IMR-90 (cell line): ENCODE results near the gene PNPLA1.

Experiments
- BHLHE40 ChIP-seq: fragments of 150-350 bp; IDR thresholded peaks from 2 replicates; pipeline ENCODE4 v1.6.1; 2016; ENCODE audit warnings: mild to moderate bottlenecking, low read depth, low read length
- CEBPB ChIP-seq: IDR thresholded peaks from 2 replicates; pipeline ENCODE4 v1.6.1; 2012; ENCODE audit warnings: low read depth, low read length, improper control_type of control experiment
- FOS ChIP-seq: fragments of 150-350 bp; IDR thresholded peaks from 2 replicates; pipeline ENCODE4 v1.6.1; 2016; ENCODE audit warnings: low read depth, low read length
- MXI1 ChIP-seq: IDR thresholded peaks from 2 replicates; pipeline ENCODE4 v1.6.1; 2012; ENCODE audit warnings: low read depth, mild to moderate bottlenecking, low read length, moderate library complexity, borderline replicate concordance
- POLR2A ChIP-seq: IDR thresholded peaks from 2 replicates; pipeline ENCODE4 v1.6.1; 2012; ENCODE audit warnings: mild to moderate bottlenecking, low read depth, low read length
- RAD21 ChIP-seq: IDR thresholded peaks from 2 replicates; pipeline ENCODE4 v1.6.1; 2012; ENCODE audit warnings: low read length, improper control_type of control experiment
- RCOR1 ChIP-seq: IDR thresholded peaks from 2 replicates; pipeline ENCODE4 v1.6.1; 2012; ENCODE audit warnings: mild to moderate bottlenecking, low read length, improper control_type of control experiment; ENCODE audit not compliant: insufficient replicate concordance
- SMC3 ChIP-seq: fragments of 150-350 bp; IDR thresholded peaks from 2 replicates; pipeline ENCODE4 v1.6.1; 2016; ENCODE audit warnings: low read depth, mild to moderate bottlenecking, antibody characterized with exemption, low read length, moderate library complexity
- USF2 ChIP-seq: fragments of 150-350 bp; IDR thresholded peaks from 2 replicates; pipeline ENCODE4 v1.6.1; 2017; ENCODE audit warnings: mild to moderate bottlenecking, antibody characterized with exemption, low read length, low read depth
- TF ChIP-seq, protein P1 (sequence below): conservative IDR thresholded peaks from 2 replicates; pipeline ENCODE4 v1.5.1; 2012; ENCODE audit warnings: mild to moderate bottlenecking, low read depth, low read length, improper control_type of control experiment

DNA sequence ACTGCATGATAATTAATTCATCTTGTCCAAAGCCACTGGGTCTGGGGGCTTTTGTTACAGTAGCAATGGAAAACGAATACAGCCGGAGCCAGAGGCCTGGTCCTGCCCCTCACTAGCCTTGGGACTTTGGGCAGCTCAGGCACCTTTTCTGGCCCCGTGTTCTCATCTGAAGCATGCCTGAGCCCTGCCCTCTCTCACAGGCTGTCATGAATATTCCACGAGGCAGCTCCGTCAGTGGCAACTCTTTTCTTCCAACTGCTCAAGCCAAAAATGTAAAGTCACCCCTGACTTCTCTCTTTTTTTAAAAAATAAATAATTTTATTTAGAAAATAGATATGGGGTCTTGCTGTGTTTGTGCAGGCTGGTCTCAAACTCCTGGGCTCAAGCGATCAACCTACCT, 61.5 kb downstream of the PNPLA1 start:
- TF ChIP-seq POLR2A: no peak
- no peak for TF ChIP-seq RCOR1
- TF ChIP-seq, protein P1, sequence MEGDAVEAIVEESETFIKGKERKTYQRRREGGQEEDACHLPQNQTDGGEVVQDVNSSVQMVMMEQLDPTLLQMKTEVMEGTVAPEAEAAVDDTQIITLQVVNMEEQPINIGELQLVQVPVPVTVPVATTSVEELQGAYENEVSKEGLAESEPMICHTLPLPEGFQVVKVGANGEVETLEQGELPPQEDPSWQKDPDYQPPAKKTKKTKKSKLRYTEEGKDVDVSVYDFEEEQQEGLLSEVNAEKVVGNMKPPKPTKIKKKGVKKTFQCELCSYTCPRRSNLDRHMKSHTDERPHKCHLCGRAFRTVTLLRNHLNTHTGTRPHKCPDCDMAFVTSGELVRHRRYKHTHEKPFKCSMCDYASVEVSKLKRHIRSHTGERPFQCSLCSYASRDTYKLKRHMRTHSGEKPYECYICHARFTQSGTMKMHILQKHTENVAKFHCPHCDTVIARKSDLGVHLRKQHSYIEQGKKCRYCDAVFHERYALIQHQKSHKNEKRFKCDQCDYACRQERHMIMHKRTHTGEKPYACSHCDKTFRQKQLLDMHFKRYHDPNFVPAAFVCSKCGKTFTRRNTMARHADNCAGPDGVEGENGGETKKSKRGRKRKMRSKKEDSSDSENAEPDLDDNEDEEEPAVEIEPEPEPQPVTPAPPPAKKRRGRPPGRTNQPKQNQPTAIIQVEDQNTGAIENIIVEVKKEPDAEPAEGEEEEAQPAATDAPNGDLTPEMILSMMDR: no peak
- no peak for TF ChIP-seq SMC3
- TF ChIP-seq CEBPB: no peak
- no peak for TF ChIP-seq RAD21
- TF ChIP-seq USF2: no peak
- no peak for TF ChIP-seq MXI1
- TF ChIP-seq BHLHE40: no peak
- no peak for TF ChIP-seq FOS
